Left hindlimb (tissue), 1 donor: ENCODE data around the gene LRP8.

Experiments used
- DNase-seq: peaks from one replicate; pipeline ENCODE4 v3.0.0-alpha.2; 2018

Gene LRP8

DNA sequence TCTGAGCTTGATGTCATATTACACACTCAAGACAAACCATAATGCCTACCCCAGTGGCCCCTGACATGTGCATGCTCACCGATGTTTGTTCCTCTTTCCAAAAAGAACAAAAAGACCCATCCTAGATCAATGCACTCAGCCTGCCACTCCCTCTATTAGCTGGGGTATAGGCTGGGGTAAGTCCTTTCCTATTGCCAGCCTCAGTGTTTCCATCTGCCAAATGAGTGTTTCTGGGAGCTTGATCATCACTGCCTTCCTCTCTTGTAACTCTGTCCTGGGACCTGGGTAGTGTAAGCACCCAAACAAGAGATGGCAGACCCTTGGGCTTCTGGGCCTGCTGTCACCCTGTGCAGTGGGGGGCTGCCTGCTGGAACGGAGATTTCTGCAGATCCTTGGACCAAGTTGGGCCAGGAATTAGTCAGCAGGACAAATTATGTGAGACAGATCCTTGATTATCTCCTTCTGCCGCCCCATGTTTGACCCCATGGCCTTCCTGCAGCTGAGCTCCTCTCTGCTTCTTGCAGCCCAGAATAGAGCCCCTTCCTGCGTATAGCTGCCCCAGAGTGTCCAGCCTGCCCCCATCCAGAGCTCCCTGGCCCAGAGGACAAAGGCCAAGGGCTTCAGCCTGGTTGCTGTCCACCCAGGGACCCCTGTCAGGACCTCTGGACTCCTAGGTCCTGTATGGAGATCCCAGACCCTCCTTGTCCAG is 31.5 kb upstream of the LRP8 start:
- no peak for DNase-seq

DNA sequence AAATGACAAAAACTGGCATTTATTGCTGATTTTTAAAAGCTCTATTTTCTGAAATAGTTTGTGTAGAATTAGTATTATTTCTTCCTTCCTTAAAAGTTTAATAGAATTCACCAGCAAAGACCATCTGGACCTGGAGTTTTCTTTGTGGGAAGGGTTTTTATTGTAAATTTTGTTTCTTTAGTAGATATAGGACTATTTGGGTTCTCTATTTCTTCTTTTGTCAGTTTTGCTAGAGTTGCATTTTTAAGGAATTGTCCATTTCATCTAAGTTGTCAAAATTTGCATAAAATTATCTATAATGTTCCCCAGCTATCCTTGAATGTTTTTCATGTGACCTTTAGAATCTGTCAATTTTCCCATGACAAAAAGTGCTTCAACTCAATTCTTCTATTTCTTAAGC is 28.8 kb upstream of the LRP8 start:
- no peak for DNase-seq

DNA sequence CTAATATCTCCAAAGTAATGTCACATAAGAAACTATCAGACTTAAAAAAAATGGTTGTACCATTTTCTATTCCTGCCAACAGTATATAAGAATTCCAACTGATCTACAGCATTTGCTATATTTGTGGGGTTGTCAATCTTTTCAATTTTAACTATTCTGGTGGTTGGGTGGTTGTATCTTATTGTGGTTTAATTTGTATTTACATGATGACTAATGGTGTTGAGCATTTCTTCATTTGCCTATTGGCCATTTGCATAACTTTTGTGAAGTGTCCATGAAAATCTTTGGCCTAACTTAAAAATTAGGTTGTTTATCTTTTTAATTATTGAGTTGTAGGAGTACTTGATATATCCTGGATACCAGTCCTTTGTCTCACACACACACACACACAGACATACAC is 26.2 kb upstream of the LRP8 start:
- no peak for DNase-seq

DNA sequence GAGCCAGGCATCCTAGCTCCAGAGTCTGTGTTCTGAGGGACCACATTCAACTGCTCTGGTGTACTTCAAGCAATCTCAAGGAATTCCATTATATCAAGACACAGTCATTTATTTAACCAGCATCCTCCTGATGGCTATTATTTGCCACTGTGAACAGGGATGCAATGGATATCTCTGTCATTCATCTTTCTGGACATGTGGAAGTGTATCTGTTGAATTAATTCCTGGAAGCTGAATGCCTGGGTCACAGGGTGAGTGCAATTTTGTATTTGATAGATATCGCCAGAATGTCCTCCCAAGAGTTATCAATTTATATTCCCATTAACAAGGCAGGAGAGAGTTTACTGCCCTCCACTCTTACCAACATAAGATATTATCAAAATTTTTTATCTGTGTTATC is 24.7 kb upstream of the LRP8 start:
- DNase-seq, result no peak

DNA sequence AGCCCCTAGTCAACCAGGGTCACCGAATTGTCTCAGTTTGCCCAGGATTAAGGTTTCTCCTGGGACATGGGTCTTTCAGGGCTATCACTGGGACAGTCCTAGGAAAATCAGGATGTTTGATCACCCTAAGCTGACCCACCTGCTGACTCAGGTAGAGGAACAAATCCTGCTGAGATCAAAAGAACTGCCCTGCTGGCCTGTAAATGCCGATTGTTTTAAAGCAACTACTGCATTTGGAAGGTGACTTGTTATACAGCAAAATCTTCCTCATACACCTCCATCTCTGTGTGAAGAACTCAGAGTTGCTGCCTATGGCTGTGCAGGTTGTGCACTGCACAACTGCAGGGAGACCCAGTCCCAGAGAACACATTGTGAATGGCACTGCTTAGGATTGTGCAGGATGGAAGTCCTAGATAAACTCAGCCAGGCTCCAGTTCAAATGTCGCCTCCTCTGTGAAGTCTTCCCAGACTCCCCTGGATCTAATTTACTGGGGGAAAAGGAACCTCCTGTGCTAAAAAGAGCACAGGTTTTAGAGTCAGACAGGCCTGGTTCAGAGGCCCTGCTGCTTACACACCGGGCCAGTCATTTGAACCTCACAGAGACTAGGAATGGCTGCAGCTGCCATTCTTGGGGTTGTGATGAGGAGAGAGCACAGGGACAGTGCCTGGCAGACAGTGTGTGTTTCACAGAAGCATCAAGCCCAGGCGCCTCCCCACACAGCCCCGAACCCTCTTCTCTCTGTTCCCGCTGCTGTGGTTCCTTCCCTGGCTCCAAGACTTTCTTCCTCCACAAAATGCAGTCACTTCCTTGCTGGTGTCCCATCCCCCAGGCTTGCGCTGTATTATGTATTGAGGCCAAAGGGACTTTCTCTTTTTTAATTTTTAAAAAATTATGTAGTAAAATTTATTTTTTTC is 23.2 kb upstream of the LRP8 start:
- no peak for DNase-seq

DNA sequence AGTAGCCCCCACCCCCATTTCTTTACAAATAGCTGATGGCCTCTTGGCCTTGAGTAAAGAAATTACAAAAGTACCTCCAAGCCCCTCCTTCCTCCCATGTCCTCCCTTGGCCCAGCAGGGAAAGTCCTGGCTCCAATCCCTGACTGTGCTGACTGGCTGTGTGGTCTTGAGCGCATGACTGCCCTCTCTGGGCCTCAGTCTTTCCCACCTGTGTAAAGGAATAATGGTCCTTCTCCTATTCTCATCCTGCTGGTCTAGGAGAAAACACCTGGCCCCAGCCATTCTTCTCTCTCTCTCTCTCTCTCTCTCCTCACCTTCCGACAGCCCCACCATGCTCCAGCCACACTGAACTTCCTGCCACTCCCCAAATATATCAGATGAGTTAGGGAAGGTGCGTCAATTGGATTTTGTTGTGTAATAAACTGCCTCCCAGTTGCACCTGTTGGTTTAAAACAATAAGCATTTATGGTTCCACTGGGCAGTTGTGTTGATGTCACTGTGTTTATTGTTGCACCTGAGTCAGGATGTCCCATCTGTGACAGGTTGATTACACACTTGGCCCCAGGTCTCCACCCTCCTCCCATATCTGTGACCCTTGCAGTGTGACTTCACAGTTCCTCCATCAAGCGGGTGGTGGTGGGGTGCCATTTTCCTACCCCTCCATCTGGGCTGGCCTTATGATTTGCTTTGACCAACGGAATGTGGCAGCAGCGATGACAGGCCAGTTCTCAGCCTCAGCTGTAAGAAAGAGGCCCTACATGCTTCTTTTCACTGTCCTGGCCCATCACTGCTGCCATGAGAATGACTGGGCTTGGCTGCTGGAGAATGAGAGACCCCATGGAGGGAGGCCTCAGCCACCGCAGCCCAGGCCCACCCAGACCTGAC is 22.3 kb upstream of the LRP8 start:
- no peak for DNase-seq

DNA sequence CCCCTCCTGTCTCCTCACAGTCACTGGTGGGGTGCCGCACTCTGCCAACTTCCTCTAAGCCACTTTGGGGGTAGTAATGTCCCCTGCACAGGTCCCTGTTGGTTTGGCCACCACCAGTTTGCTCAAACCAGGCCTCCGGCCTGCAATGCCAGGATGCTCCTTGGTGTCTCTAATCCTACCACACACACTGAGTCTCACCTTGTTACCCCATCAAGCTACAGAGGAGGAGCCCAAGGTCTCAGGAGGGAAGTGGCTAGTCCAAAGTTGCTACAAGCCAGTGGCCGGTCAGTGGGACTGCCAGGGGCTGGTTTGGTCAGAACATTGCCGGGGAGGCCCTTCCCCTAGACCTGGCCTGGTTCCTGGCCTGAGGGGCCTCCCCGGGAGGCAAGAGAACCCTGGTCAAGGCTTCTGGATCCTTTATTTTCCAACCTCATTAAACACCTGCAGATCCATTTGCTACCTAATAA is 21.5 kb upstream of the LRP8 start:
- DNase-seq, result no peak

DNA sequence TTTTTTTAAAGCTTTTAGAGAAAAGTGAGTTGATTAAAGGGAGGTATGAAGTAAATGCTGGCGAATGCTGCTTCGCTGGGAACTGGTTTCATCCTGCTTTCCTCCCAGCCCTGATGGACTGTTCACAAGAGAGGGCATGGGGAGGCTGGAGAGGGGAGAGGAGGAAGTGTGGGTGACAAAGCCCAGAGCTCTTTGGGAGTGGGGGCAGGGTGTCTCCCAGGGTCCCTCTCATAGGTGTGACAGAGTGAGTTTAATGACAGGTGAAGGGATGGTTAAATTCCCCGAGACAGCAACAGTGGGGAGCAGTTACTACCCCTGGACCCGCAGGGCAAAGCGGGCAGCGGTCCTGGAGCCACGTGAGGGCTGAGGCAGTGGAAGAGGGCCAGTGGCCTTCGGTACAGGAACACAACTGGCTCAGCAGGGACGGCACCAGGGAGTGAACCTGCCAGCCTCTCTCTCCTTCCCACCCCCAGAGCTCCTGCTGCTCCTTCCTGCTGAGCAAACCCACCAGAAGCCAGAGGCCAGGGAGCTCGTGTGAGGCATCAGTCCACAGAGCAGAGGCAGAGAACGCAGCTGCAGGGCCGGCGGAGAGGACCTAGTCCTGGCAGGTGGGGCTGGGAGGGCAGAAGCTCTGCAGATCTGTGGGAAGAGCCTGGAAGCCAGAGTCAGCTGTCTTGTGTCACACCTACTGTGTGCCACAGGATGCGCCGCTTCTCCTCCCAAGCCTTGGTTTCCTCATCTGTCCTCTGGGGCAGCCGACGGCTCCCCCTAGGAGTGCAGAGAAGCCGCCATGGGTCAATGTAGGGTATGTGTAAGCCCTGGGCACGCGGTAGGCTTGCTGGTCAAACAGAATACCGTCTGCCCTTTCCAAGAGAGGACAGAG is 20.9 kb upstream of the LRP8 start:
- no peak for DNase-seq

DNA sequence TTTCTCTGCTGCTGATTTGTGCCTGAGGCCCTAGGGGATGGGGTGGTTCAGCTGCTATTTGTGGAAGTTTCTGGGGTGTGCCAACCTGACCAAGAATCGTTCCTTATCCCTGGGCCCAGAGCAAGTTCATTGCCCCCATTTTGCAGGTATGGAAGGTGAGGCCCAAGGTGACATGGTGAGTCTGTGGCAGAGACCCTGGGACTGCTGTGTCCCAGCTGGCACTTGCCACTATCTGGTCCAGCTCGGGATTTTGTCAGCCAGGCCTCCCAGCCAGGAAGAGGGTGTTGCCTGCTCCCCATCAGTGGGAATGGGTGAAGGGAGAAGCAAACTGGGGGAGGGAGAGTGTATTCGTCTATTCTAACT is 18.9 kb upstream of the LRP8 start:
- no peak for DNase-seq

DNA sequence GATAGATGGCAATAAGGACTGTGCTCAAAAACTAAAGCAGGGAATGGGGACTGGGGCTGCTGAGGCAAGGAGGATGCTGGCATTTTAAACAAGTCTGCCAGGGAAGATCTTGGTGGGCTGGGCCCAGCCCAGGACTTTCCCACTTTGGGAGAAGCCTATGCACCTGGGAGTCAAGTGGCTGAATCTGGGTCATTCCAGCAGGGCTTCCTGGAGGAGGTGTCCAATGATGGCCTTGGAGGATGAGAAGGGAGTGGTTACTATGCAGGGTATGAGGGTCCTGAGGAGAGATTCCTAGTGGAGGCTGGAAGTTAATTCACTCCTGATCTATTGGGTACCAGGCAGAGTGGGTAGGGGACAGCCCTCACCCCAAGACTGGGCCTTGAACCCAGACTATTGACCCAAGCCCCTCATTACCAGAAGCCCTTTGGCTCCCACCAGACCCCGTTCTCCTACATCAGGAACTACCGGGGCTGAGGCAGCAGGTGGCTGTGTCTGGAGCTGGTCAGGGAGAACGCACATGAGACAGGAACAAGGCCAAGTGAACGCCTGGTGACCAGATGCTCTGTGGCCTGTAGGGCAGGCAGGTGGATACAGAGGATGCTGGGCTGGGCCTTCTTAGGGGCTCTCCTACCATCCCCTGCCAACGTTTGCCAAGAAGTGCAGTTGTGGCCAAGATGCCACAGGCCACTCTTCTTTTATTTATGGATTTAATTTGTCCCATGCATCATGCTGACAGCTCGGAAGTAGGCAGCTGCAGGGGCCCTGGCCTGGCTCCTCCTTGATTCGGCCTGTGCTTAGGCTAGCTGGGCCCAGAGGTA is 18.3 kb upstream of the LRP8 start:
- DNase-seq, result no peak

DNA sequence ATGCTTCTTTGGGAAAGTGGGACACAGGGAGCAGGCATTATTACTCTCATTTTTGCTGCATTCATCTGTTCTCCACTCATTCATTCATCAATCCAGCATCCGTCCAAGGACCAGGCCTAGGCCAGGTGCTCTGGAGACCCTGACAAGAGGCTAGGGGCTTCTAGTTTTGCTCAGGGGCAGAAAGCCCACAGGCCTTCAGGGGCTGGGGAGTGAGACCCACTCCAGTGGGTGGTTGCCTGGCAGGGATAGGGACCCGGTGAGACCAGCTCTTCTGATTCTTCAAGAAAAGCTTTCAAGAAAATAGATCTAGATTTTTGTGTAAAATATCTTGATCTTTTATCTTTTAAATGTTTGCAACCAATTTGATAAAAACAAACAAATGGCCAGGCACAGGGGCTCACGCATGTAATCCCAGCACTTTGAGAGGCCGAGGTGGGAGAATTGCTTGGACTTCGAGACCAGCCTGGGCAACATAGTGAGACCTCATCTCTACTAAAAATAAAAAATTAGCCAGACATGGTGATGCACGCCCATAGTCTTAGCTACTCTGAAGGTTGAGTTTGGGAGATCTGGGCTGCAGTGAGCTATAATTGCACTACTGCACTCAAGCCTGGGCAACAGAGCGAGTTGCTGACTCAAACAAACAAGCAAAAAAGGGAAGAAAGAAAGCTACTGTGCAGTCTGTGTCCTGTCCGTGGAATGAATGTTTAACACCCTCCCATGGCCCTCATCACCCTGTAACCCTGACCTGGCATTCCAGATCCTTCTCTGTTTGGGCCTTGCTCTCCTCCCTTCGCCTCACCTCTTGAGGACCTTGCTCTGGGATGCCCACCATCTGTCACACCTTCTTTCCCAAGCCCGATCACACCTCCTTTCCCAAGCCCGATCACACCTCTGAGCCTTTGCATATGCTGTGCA is 17.3 kb upstream of the LRP8 start:
- DNase-seq, result no peak

DNA sequence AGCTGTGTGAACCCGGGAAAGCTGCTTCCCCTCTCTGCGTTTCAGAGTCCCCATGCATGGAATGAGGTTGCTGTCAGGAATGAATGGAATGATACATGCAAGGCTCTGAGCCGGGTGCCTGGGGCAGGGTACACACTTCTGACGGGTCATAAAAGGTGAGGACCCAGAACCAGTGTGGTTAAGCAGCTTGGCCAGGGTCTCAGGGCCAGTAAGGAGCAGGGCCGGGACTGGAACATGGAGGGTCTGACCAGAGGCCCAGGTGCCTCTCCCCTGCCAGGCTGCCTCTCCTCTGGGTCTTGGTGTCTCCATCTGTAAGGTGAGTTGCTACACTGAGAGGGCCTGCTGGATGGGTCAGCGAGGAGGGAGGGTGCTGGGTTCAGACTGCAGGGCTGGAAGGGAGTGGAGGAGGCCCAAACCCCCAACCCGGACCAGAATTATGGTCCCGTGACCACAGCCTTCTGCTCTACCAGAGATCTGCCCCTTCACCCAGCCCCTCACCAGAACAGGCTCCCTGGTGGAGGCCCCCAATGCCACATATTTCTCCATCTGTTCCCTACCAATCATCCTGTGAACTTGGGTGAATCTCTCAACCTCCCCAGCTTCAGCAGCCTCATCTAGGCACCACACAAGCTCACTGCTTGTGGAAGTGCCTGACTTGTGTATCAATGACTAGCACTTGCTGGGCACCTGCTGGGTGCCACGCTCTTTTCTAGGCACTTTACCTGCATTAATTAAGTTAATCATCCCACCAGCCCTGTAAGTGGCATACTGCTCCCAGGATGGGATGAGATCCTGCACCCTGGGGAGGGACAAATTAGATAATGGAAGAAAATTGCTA is 16.2 kb upstream of the LRP8 start:
- no peak for DNase-seq

DNA sequence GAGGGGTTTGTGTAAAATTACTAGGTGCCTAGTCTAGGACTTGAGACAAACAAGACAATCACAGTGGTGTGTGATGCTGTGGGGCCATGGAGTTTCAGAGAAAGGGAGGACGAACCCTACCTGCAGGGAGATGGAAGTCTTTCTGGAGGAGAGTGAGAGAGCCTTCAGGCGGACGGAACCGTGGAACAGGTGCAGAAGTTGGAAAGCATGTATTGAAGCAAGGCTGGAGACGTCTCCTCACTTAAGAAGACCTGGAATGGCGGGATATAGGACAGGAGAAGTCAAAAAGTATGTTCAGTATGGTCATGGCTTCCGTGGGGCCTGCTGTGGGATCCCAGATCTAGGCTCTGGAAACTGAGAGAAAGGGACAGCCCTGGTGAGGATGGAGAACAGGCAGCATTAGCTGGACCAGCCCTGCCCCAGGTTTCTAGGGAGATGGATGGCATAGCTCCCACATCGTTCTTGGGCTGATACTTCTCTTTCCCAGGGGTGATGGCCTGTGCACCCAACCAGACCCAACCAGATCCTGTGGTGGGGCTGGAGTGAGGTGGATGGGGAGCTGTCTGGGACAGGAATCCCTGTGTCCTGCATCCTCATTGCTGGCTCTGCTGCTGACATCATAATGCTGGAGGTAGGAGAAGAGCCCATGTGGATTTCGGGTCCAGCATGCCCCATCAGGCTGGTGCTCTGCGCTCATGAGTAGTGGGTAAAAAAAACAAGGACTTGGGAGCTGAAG is 15.0 kb upstream of the LRP8 start:
- no peak for DNase-seq

DNA sequence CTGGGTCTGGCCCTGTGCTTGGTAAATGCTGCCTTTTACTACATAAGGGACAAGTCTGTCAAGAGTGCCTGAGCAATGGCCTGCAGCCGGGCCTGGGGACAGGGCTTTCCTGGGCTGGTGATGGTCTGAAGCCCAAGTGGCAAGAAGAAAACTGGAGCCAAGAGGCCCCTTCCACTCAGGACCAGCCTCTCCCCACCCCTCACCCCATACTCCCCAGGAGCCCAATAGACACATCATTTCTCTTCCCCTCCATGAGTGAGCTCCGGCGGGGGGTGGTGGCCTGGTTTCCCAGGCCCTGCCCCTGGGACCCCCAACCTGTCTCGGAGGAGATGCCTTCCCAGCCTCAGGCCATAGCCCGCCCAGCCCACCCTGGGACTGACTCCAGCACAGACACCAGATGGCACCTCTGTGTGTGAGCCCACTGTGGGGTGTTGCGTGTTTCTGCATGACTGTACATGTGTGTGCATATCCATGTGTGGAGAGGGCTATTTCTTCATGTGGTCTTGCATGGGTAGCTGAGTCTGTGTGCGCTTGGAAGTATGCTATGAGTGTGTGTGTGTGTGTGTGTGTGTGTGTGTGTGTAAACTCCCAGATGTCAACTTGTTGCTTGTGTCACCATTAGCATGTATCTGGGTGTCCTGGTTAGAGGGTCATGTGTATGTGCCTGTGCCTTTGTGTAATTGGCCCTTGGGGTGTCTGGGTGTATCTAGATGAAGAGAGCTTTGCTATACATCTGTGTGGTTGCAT is 14.3 kb upstream of the LRP8 start:
- DNase-seq, result no peak

DNA sequence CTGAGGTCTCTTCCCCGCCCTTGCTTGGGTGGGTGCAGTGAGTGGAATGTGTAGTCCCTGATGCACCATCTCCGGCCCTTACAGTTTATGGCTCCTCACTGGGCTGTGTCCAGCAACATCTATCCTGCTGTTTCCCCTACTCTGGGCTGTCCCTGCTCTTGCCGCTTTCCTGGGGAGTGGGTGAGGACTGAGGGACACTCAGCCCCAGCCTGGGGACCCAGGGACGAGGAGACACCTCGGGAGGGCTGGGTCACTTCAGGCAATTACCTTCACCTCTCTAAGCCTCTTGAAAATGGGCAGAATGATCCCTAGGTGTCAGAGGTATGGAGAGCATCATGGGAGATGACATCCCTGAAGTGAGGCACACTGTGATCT is 13.6 kb upstream of the LRP8 start:
- no peak for DNase-seq

DNA sequence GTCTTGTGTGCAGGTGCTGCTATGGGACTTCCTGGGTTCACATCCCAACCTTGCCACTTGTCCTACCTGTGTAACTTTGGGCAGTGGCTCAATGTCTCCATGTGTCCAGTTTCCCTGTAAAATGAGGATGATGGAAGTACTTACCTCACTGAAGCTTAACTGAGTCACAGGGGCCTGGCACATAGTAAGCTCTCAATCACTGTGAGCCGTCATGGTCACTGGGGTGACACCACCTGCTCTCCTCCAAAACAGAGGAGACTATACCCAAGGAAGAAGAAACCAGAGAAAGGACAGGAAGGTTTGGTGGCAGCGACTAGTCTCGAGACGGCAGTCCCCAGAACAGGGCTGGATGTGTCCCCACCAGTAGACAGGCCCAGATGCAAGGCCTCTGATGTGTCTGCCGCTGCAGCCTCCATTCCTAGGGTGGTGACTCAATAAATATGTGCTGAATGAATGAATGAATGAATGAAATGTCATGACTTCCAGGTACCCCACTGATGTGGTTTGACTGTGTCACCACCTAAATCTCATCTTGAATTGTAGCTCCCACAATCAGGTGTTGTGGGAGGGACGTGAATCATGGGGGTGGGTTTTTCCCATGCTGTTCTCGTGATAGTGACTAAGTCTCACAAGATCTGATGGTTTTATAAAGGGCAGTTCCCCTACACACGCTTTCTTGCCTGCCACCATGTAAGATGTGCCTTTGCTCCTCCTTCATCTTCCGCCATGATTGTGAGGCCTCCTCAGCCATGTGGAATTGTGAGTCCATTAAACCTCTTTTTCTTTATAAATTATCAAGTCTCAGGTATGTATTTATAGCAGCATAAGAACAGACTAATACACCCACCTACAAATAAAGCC is 13.0 kb upstream of the LRP8 start:
- DNase-seq, result no peak
